GM23248 (cell line): ENCODE results near the gene CACNA1E. TPM values are rescaled to one million over a fixed set of nuclear protein-coding genes. Genes with fewer than 3 reads are reported as not detected.

ENCODE experiments used
- DNase-seq: peaks from one replicate; pipeline ENCODE4 v3.0.0-alpha.2; 2015
- H2AFZ ChIP-seq: fragments of 200-600 bp; sonication (generic); 2 replicates; pipeline ENCODE4 v1.6.1; 2016; ENCODE audit warnings: antibody characterized with exemption
- H3F3A ChIP-seq: fragments of 200-600 bp; sonication (generic); 2 replicates; pipeline ENCODE4 v1.6.1; 2016; ENCODE audit warnings: mild to moderate bottlenecking, antibody characterized with exemption, mixed run types; ENCODE audit not compliant: insufficient read depth
- H3K27ac ChIP-seq: fragments of 200-600 bp; sonication (generic); 2 replicates; pipeline ENCODE4 v1.5.1; 2016; ENCODE audit warnings: mild to moderate bottlenecking
- H3K27me3 ChIP-seq: fragments of 200-600 bp; sonication (generic); replicated peaks from 2 replicates; pipeline ENCODE4 v1.6.1; 2016; ENCODE audit warnings: mild to moderate bottlenecking; ENCODE audit not compliant: insufficient read depth
- H3K36me3 ChIP-seq: fragments of 200-600 bp; sonication (generic); 2 replicates; pipeline ENCODE4 v1.6.1; 2016; ENCODE audit warnings: low read depth, mild to moderate bottlenecking
- H3K4me1 ChIP-seq: fragments of 200-600 bp; sonication (generic); 2 replicates; pipeline ENCODE4 v1.6.1; 2016; ENCODE audit warnings: mild to moderate bottlenecking; ENCODE audit not compliant: insufficient read depth
- H3K4me2 ChIP-seq: fragments of 200-600 bp; sonication (generic); one replicate; pipeline ENCODE4 v1.6.1; 2016; ENCODE audit warnings: mild to moderate bottlenecking; ENCODE audit not compliant: unreplicated experiment
- H3K4me3 ChIP-seq: fragments of 200-600 bp; sonication (generic); 2 replicates; pipeline ENCODE4 v1.5.1; 2016; ENCODE audit warnings: mild to moderate bottlenecking
- H3K79me2 ChIP-seq: fragments of 200-600 bp; sonication (generic); 2 replicates; pipeline ENCODE4 v1.6.1; 2016; ENCODE audit warnings: mild to moderate bottlenecking; ENCODE audit not compliant: insufficient read depth
- H3K9ac ChIP-seq: fragments of 200-600 bp; sonication (generic); 2 replicates; pipeline ENCODE4 v1.6.1; 2016; ENCODE audit warnings: mild to moderate bottlenecking
- H3K9me2 ChIP-seq: fragments of 200-600 bp; sonication (generic); 2 replicates; pipeline ENCODE4 v1.6.1; 2016; ENCODE audit warnings: mixed run types, mild to moderate bottlenecking, moderate library complexity; ENCODE audit not compliant: insufficient read depth
- H3K9me3 ChIP-seq: fragments of 200-600 bp; sonication (generic); one replicate; pipeline ENCODE4 v1.6.1; 2017; ENCODE audit warnings: low read depth
- H4K20me1 ChIP-seq: fragments of 200-600 bp; sonication (generic); 2 replicates; pipeline ENCODE4 v1.6.0; 2016; ENCODE audit not compliant: insufficient read depth
- EZH2 ChIP-seq: fragments of 200-600 bp; sonication (generic); IDR thresholded peaks from 2 replicates; pipeline ENCODE4 v1.6.1; 2018; ENCODE audit warnings: antibody characterized with exemption, mild to moderate bottlenecking; ENCODE audit not compliant: insufficient read depth, poor library complexity, severe bottlenecking
- EZH2phosphoT487 ChIP-seq: fragments of 200-600 bp; sonication (generic); IDR thresholded peaks from 2 replicates; pipeline ENCODE4 v1.6.1; 2018; ENCODE audit warnings: antibody characterized with exemption, moderate library complexity, mild to moderate bottlenecking, low read depth; ENCODE audit not compliant: insufficient read depth
- WGBS, 2 experiments: methylation state at CpG; one replicate each; pipeline ENCODE4 v1.1.6; 2015 to 2017; ENCODE audit warnings: low lambda C conversion rate in 2 of 2, low coverage in 1 of 2; ENCODE audit errors: missing lambda C conversion rate in 2 of 2; 5-methylcytosine and 5-hydroxymethylcytosine counted together
- in situ Hi-C: fragments of 300-500 bp; cut with MboI; formaldehyde crosslinking; loops from 2 replicates; pipeline ENCODE4 v1.15.0; 2020
- polyA plus RNA-seq: library from polyadenylated mRNA; unstranded; fragments of >200 nt; fragmentation: Nextera tagmentation; extraction: Ambion mirVana; gene quantifications from 2 replicates; pipeline ENCODE4 v1.2.1, GENCODE V29; 2016
- total RNA-seq: library from RNA; depleted of rRNA; stranded (reverse); fragments of >200 nt; shearing (Covaris generic); gene quantifications from 2 replicates; pipeline ENCODE4 v1.2.3, GENCODE V29; 2014

CACNA1E gene
- total and polyA plus RNA-seq, 2 experiments from 2014 or later = not detected

DNA sequence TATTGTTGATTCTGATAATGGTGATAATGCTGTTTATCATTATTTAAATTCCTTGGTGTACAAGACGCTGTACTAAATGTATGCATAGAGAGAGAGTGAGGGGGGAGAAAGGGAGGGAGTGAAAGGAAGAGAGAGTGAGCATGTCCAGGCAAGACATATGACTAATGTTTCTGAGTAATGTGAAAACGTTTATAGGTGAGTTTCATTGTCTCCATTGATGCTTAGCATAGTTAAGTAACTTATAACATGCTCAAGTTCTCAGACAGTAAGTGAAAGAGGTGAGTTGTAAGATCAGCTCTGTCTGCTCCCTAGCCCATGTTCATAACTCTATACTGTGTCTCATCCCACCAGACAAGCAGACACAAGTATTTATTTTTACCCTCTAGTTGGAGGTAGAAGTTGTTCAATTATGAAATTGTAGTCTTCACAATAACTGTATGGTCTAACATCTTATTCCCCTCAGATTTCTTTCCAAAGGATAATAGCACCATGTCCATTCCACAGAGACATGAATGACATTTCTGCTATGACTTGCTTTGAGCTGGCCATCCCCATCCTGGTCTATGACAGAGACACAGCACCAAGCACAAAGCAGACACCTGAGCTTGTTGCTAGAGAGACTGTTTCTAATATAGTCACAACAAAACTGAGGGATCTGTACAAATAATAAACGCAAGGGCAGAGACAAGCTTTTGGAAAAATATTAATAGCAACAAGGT, 285.1 kb downstream of the CACNA1E start:
- in situ Hi-C loops = no loop called here
- no peaks in the 10 kb centered on the region for H3K36me3 ChIP-seq
- no peak overlapping the region for H3K9ac ChIP-seq
- H3K4me2 ChIP-seq = no peak overlapping the region
- H3F3A ChIP-seq = no peaks in the 10 kb centered on the region
- no peak overlapping the region for H3K4me3 ChIP-seq
- H3K27ac ChIP-seq = no peak overlapping the region
- no peaks in the 10 kb centered on the region for H3K27me3 ChIP-seq
- H4K20me1 ChIP-seq = no peaks in the 10 kb centered on the region
- 6 to 7% methylated on average over 3 of the region's 3 CpGs for WGBS, 2 experiments
- no peaks in the 10 kb centered on the region for H3K79me2 ChIP-seq
- no peaks in the 10 kb centered on the region for H3K4me1 ChIP-seq
- DNase-seq = no peak
- no peaks in the 10 kb centered on the region for H3K9me2 ChIP-seq
- TF ChIP-seq EZH2phosphoT487 (no peak), EZH2 (no peak)
- no peak overlapping the region for H2AFZ ChIP-seq
- no peaks in the 10 kb centered on the region for H3K9me3 ChIP-seq

DNA sequence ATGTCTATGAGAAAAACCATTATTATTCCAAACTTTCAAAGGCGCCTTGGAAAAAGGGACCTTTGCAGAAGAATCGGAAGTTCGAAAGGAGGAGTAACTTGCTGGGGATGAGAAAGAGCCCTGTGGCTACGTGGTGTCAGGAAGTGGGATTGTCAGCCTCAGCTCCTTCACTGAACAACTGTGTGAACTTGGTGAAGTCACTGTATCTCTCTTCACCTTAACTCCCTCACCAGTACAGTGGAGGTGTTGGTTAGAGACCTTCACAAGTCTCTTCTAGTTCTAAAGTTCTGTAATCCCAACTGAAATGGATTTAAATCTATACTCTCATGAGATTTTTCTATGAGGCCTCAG, 285.6 kb downstream of the CACNA1E start:
- H3K9ac ChIP-seq = no peak overlapping the region
- 24 to 26% methylated on average over 4 of the region's 4 CpGs for WGBS, 2 experiments
- no peaks in the 10 kb centered on the region for H3K27me3 ChIP-seq
- TF ChIP-seq EZH2phosphoT487 (no peak), EZH2 (no peak)
- H2AFZ ChIP-seq = no peak overlapping the region
- no peak overlapping the region for H3K27ac ChIP-seq
- H3K4me2 ChIP-seq = no peak overlapping the region
- H4K20me1 ChIP-seq = no peaks in the 10 kb centered on the region
- DNase-seq = no peak
- in situ Hi-C loops = no loop called here
- H3F3A ChIP-seq = no peaks in the 10 kb centered on the region
- H3K9me3 ChIP-seq = no peaks in the 10 kb centered on the region
- H3K4me1 ChIP-seq = no peaks in the 10 kb centered on the region
- H3K79me2 ChIP-seq = no peaks in the 10 kb centered on the region
- H3K4me3 ChIP-seq = no peak overlapping the region
- no peaks in the 10 kb centered on the region for H3K9me2 ChIP-seq
- H3K36me3 ChIP-seq = no peaks in the 10 kb centered on the region

DNA sequence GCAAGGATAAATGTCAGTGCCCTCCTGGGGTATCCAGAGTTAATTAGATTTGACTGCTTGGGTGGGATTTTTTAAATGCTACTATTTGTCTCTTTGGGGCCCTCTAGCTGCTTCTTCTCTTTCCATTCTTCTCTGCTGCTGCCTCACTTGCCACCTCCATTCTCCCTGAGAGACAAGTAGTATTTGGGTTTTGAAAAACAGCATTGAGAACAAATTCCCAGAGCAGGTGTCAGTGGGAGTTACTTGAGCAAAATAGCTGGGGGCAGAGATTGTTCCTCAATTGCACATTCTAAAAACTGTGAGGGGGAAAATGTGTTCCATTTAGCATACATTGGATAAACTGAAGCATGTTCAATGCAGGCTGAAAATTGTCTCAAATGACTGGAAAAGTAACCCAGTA, 286.5 kb downstream of the CACNA1E start:
- H3K9me3 ChIP-seq = no peaks in the 10 kb centered on the region
- no peak overlapping the region for H3K4me3 ChIP-seq
- no peaks in the 10 kb centered on the region for H4K20me1 ChIP-seq
- no peaks in the 10 kb centered on the region for H3K79me2 ChIP-seq
- H3K4me1 ChIP-seq = no peaks in the 10 kb centered on the region
- DNase-seq = no peak
- no peak overlapping the region for H3K4me2 ChIP-seq
- H3K27me3 ChIP-seq = no peaks in the 10 kb centered on the region
- no peak overlapping the region for H3K27ac ChIP-seq
- no peaks in the 10 kb centered on the region for H3K9me2 ChIP-seq
- no peaks in the 10 kb centered on the region for H3F3A ChIP-seq
- no peak overlapping the region for H2AFZ ChIP-seq
- no peaks in the 10 kb centered on the region for H3K36me3 ChIP-seq
- H3K9ac ChIP-seq = no peak overlapping the region
- TF ChIP-seq EZH2 (no peak), EZH2phosphoT487 (no peak)
- in situ Hi-C loops = no loop called here

DNA sequence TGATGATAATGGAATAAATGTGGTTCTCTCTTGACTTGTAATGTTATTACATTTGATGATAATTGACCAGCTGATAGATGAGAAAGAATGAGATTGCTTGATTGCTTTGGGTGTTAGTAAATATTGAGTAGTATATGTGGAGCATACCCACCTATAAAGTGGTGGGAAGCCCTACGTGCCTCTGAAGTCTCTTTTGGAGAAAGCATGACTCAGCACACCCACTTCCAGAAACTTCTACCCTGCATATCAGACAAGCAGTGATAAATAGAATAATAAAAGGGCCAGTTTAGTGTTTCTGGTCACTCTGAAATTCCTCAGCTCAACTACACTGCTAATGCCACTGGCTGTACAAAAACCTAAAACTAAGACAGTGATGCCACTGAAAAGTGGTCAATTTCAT, 289.4 kb downstream of the CACNA1E start:
- in situ Hi-C loops = no loop called here
- Histone ChIP-seq H3K79me2 (no peaks in the 10 kb centered on the region), H3K4me1 (no peaks in the 10 kb centered on the region), H2AFZ (no peak overlapping the region), H3K27ac (no peak overlapping the region), H3K4me2 (no peak overlapping the region), H3K4me3 (no peak overlapping the region), H3F3A (no peaks in the 10 kb centered on the region), H3K27me3 (no peaks in the 10 kb centered on the region), H3K9ac (no peak overlapping the region), H3K9me3 (no peaks in the 10 kb centered on the region), H3K36me3 (no peaks in the 10 kb centered on the region), H3K9me2 (no peaks in the 10 kb centered on the region), H4K20me1 (no peaks in the 10 kb centered on the region)
- DNase-seq = no peak
- 0% methylated on average over 1 of the region's 1 CpG for WGBS, 2 experiments
- TF ChIP-seq EZH2phosphoT487 (no peak), EZH2 (no peak)

DNA sequence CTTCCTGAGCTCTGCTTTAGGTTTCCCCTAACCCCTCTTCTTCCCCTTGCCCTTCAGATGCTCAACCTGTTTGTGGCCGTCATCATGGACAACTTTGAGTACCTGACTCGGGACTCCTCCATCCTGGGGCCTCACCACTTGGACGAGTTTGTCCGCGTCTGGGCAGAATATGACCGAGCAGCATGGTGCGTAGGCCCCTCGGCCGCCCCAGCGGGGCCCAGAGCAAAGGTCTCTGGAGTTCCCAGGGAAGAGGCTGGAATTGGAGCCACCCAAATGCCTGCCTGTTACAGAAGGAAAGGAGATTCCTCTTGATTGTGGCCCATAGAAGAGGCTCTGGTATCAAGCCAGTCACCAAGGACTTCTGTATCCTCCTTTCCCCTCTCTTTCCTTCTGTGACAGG, 292.7 kb downstream of the CACNA1E start:
- Histone ChIP-seq H3K79me2 (no peaks in the 10 kb centered on the region), H3K36me3 (no peaks in the 10 kb centered on the region), H4K20me1 (no peaks in the 10 kb centered on the region), H3K9me2 (no peaks in the 10 kb centered on the region), H3F3A (no peaks in the 10 kb centered on the region), H3K4me3 (no peak overlapping the region), H3K9ac (no peak overlapping the region), H2AFZ (no peak overlapping the region), H3K9me3 (no peaks in the 10 kb centered on the region), H3K4me1 (no peaks in the 10 kb centered on the region), H3K27ac (no peak overlapping the region), H3K4me2 (no peak overlapping the region), H3K27me3 (no peaks in the 10 kb centered on the region)
- WGBS, 2 experiments = 38 to 50% methylated on average over 10 of the region's 10 CpGs
- no peak for DNase-seq
- TF ChIP-seq EZH2phosphoT487 (no peak), EZH2 (no peak)
- in situ Hi-C loops = no loop called here
